Left forelimb (tissue), 1 donor: Measurements from ENCODE around the gene TRPM1.
"Not testable (repeated sequence)": the region's sequence is repeated elsewhere in the genome, so short reads cannot be mapped to it uniquely, and the experiment has no call there.

ENCODE experiments used
- DNase-seq: peaks from one replicate; pipeline ENCODE4 v3.0.0-alpha.2; 2018; ENCODE audit warnings: low spot score

Gene TRPM1

DNA sequence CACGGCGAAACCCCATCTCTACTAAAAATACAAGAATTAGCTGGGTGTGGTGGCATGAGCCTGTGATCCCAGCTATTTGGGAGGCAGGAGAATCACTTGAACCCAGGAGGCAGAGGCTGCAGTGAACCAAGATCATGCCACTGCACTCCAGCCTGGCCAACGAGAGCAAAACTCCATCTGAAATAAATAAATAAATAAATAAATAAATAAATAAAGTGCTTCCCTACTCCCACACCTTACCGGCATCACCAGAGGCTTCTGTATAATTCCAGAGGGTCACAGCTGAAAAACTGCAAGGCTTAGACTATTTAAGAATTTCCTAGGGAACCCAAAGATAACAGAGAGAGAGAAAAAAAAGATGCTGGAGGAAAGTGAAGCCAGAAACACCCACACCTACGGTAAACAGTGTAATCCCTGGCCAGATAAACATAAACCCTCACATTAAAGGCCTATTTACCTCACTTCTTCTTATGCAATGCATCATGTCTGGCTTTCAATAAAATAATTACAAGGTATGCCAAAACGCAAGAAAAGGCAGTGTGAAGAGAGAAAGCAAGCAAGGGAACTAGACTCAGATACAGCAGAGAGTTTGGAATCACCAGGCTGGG, 15.0 kb upstream of the TRPM1 start:
- no peak for DNase-seq

DNA sequence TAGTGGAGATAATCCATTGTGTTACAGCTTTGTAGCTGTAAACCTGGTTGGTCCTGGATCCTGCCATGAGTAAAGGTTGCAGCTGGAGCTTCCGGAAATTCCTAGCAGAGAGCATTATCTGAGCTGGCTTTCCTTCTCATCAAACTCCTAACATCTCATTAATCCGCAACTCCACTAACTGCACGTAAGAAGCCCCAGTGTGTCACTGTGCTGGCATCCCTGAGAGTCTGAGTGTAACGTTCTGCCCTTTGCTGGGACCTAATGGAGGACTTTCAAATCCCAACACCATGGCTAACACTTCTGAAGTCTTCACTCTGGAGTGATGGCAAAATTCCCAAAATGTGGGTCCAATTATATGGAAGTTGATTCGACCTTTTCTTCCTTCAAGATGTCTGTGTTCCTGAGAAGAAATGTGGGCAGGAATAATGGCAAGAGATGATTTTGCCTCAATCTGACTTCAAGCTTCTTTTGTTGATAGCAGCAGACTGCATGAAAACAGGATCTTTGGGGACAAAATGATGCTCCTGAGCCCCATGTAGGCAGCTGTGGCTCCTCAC, 9.6 kb upstream of the TRPM1 start:
- no peak for DNase-seq

DNA sequence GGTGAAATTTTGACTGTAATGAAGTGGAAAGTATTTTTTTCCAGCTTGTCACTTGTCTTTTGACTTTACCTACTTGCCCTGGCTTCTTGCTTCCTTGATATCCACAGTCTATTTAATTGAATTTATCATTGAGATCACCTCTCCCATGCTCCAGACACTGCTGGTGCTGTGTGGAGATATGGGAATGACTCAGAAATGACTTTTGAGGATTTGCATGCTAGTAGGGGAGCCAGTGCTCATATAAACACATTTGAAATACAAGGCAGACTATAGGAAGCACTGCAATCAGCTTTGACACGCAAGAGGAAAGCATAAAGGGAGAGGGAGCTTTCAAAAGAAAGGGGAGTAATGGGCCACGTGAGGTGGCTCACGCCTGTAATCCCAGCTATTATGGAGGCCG, 7.3 kb upstream of the TRPM1 start:
- no peak for DNase-seq

DNA sequence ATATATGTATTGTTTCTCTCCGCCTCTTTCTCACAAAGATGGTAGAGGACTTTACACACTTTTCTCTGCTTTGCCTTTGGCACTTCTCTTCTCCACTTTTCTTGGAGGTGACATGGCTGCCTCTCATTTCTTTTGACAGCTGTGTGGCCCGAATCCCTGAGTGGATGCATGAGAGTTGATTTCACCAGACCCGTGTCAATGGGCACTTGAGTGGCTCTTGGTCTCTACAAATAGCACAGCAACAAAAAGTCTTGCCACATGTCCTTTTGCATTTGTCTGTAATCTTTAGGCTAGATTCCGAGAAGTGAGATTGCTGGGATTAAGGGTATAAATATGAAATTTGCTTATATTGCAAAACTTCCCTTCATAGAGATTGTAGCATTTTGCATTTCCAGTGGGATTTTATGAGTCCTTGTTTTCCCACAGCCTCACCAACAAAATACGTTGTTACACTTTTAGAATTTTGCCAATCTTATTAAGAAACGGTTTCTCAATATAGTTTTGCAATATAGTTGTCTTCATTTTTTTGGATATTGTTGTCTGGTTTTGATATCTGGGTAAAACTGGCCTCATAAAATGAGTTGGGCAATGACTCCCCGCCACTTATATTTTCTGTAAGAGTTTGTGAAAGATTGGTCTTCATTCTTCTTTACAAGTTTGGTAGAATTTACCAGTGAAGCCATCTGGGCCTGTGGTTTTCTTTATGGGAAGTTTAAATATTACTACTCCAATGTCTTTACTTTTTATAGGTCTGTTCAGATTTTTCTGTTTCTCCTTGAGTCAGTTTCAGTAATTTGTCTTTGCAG, 5.2 kb upstream of the TRPM1 start:
- no peak for DNase-seq

DNA sequence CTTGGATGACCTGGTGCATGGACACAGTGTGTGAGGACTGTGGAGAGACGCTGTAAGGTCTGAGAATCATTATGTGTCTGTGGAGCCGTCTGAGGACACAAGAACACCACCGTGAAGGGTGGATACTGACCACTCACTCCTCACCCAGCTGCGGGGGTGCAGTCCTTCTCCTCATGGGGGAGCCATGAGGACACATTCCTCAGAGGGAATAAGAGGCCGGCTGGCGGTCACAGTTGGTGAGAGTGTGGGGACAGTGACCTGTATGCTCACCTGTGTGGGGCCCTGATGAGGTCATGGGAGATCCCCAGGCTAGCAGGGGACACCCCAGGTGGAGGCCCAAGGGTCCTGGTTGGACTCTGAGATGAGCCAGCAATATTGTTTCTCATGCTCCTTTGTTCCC, 2.5 kb upstream of the TRPM1 start:
- DNase-seq, result no peak

DNA sequence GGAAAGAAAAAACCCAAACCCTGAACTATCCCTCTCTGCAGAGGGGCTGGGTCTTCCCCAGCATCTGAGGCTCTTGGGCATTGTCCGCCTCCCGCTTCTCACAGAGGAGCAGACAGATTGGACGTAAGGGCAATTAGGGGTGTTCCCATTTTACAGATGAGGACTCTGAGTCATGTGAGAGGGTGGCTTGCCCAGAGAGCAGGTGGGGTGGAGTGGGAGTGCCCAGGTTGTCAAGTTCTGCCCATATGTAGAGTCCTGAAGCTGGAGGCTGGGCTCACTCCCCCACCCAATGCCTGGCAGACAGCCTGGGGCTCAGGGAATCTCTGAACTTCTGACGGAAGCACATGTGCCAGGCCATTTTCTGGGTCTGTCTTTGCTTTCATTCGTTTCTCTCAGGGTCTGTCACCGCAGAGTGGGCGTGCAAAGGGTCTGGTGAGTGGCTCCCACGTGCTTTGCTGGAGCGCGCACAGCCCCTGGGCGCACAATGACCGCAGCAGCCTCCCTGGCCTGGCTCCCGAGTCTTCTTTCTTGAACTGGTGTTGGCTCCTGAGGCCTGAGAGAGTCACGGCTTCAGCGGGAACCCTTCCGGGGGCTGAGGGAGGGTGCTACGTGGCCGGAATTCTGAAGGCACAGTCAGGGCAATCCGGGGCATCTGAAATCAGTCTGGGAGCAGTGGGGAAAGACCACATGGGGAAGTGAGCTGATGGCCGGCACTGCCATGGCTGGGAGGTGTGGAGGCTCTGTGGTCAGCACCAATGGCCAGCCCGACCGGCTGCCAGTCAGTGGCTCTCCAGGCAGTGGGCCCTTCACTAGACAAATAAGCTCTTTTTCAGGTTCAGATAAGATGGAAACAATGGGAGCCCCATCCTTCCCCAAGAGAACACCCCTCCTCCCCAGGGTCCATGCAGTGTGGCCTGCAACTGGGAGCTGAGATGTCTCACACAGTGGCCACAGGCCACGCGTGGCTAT, 1.1 kb upstream of the TRPM1 start:
- no peak for DNase-seq

DNA sequence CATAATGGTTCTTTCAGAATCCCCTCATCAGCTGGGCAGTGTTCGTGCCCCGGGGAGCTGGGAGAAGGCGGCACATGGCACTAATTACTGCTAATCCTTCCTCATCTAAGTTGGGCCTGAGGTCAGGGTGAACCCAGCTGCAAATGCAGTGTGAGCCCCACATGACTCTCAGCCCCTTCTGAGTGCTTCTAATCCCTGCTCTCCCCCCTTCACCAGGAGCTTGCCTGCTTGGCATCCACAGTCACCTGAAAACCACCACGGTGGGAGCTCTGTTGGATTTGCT, 455 bp upstream of the TRPM1 start:
- DNase-seq, result no peak

DNA sequence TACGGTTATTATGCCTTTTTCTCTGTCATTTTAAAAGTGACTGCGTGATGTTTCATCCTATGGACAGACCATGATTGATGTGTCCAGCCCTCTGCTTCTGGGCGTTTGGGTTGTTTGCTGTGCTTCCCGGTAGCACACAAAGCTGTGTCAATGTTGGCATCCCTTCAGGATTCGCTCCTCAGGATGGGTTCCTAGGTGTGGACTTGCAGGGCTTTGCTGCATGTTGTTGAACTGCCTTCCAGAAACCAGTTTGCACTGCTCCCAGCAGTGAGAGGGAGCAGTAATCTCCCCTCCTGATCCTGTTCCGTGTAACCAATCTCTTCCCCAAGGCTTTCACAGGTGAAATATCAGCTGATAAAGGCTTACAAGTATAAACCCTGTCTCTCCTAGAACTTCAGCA, 787 bp downstream of the TRPM1 start:
- no peak for DNase-seq

DNA sequence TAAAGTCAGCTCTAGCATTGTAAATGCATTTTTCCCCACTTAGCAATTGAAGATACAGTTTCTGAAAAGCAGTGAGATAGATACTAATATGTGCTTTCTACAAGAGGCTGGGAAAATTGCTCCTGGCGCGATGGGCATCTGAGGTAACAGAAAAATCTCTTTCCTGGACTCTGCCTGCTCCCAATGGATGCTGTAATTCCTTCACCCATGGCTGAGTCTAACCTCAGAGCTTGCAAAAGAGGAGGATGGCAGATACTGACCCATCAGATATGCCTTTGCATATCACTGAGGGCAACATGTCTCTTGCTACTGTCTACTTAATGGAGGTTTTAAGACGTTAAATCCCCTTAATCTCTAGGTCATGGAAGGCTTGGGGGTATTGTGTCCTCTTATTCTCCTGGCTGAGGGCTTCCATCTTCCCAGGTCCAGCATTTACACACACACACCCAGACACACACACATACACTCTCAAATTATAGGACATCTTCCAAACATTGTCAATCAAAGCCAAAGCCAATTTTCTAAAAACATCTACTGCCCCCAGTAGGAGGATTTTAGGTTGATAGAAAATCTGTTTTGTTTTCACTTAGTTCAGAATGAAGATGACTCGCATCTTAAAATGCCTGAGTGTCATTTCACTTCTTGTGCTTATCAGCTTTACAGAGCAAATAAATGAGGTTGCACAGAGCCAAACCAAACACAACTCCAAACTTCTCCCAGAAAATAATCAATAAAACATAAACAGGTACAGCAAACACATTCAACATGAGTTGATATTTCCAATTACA, 2.4 kb downstream of the TRPM1 start:
- DNase-seq, result no peak

DNA sequence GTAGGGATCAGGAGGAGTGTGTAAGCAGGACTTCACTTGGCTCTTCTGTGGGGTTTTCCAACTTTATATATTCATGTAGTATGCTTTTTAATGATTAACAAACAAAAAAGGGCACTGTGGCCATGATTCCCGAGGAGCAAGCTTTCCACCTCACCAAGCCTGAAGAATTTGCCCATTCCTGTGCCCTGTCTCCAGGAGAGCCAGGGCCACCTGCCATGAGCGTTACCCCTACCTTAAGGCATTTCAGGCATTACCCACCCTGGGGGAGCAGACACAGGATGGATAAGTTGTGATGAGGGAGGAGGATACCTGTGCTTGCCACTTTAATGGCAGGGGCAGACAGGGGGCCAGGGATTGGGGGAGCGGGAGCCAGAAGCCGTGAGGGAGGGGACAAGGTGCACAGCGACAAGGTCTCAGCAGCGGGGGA, 3.0 kb downstream of the TRPM1 start:
- DNase-seq, result no peak

DNA sequence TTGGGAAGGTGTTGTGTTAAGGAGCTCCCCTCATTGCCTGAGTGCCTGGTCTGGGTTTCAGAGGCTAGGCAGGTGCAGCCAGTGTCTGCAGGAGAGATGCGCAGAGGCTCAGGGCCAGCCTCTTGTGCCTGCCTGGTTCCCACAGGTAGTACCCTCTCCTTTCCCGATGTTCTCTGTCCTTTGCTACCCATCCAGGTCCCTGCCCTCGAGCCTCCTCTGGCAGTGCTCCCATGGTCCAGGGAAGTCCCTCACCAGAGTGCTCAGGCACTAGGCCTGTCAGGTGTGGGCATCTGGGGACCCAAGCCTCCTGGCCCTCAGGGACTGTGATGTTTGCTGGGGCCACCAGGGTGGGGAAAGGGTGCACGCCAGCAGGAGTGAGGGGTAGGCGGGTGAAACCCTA, 5.0 kb downstream of the TRPM1 start:
- no peak for DNase-seq

DNA sequence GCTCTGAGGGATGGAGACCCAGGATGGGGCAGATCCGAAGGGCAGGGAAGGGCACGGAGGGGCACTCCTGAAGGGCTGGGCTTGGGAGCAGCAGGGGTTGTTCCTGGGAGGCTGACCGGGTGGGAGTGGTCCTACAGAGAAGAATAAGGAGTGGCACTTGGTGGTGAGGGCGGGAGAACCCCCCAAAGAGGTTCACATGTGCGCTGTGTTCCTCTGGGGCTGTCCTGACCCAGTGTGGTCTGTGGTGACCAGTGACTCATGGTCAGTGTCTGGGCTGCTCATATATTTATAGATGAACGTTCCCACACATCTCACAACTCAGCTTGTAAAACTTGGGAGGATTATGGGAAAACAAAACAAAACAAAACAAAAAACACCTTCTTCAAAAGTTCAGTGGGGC, 10.0 kb downstream of the TRPM1 start:
- no peak for DNase-seq

DNA sequence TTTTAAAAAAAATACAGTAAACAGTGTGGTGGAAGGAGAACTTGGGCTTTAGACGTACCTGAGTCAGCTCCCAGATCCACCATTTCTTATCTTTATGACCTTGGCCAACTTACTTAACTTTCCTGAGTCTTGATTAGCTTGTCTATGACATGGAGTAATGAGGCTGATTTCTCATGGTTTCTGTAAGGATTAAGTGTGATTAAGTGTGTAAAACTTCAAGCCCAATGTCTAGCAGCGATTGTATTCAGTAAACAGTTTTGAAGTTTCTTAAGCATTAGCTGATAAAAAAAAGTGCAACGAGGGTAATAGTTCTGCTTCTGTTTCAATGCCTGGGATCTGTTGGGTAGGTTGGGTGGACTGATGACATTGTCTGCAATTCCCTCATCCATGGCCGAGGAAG, 10.8 kb downstream of the TRPM1 start:
- no peak for DNase-seq

DNA sequence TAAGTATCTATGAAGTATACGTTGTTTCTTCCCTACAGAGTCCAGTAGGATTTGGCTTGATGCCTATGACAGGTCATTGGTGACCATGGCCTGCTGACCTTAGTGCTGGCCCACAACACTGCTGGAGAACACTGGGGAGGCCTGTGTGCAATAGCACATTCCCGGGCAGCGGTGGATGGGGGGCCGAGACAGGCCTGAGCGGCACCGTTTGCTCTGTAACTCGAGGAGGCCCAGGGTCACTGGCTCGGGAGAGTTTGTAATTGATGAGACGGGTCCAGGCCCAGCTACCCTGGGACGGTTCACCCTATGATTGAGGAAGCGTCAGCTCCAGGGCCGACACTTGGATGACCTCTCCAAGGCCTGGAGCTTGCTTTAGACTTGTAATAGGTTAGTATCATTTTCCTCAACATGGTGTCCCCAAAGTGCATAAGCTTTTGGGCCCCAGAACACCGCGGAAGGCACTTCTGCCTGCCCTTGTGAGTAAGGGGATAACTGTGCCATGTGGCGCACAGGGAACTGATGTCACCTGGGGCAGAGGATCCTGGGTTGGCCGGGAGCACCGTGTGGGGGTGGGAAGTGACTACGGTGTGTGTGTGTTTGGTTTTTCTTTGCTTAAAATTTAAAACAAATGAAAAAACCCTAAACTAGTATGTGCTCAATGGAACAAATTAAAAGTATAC, 12.0 kb downstream of the TRPM1 start:
- DNase-seq, result no peak

DNA sequence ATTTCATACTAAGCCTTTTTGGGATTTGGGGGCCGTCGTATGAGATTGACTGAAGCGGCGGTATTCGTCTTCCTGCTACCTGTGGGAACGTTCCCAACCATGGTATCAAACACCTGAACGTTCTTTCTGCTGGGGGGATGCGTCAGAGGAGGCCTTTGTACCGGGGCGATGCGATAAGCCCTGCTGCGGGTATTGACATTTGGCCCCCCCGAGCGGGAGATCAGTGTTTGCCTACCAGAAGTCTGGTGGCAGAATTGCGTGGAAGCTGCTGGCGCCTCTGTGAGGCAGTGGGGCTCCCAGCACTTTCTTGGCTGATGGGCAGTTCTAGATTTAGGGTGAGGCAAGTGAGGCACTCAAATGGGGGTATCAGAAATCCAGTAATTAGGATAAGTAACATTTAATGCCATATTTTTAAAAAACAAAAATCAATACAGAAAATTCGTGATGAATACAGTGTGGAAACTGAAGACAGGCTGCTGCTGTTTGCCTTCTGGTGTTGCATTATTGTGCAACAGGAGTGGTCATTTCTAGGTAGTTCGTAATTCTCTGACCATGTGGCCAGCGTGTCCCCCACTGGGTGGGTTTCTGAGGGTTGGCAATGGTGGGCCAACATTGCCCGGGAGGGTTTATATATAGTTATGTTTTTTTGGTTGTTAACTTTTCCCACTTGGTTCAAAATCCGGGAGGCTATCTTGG, 12.7 kb downstream of the TRPM1 start:
- no peak for DNase-seq

DNA sequence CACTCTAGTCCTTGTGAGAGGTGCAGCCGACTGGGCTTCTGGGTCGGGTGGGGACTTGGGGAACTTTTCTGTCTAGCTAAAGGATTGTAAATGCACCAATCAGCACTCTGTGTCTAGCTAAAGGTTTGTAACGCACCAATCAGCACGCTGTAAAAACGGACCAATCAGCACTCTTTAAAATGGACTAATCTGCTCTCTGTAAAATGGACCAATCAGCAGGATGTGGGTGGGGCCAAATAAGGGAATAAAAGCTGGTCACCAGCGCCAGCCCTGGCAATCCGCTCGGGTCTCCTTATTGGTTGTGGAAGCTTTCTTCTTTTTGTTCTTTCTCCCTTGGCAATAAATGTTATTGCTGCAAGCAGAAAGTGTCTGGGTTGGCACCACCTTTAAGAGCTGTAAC, 13.5 kb downstream of the TRPM1 start:
- DNase-seq, result not testable (repeated sequence)

DNA sequence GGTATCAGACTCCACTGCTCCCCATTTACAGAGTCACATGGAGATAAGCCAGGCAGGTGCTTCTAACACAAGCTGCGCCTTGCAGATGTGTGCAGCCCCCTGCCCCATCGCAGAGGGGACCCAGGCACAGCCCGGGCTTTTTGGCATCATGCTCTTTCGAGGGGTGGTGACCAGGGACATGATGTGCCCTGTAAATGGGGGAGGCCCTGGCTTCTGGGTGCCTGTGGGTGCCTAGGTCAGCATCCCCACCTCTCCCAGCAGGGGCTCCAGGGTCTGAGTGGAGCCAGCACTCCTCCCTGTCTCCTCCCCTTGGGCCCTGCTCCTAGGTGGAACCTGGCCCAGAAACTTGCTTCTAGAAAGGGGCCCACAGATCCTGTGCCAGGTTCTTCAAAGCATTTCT, 15.2 kb downstream of the TRPM1 start:
- DNase-seq, result no peak

DNA sequence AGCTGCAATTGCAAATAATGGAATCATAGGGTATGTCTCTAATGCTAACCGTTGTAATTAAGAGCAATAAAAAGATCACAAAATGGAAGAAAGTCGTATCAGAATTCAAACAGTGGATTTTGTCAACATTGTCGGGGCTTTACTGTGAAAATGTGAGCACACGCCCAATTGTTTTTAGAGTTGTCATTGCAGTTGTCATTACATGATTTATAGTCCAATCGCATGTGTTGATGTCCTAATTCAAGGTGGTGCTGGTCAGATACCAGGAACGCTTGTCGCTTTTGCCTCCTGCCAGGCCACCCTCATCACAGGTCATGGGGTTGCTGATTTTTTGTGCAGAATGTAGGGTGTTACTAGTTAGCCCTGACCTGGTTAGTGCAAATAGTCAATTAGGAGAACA, 16.2 kb downstream of the TRPM1 start:
- DNase-seq, result no peak

DNA sequence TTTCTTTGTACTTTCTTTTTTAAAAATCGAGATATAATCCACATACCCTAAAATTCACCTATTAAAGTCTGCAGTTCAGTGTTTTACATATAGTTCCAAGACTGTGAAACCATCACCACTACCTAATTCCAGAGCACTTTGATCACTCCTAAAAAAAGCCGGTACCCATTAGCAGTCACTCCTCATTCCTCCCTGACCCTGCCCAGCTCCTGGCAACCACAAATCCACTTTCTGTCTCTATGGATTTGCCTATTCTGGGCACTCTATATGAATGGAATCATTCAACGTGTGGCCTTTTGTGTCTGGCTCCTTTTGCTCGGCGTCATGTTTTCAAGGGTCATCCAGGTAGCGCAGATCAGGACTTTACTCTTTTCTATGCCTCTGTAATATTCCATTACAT, 17.3 kb downstream of the TRPM1 start:
- DNase-seq, result no peak

DNA sequence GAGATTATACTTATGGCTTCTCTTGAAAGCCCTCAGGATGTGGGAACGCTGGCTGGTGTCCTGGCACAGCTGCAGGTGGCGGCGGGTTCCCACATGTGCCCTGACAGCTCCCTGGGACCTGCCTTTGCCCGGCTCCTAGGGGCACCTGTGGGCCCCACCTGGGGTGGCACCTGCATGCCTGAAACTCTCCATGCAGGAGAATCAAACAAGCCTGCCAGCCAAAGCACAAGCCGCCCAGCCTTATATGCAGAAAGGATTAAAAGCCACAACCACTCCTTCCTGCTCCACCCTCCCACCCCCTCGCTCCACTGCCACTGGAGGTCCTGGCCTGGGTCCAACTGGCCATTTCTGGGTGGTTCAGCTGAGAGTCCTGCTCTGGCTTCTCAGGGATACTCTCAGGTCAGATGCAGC, 18.1 kb downstream of the TRPM1 start:
- DNase-seq, result no peak
